Endometrial microvascular endothelial cells (primary cell): ENCODE results near the gene ZMAT5. TPM values are rescaled to one million over a fixed set of nuclear protein-coding genes. Genes with fewer than 3 reads are reported as not detected.

Source experiments
- in situ Hi-C: cut with HindIII; loops from 2 replicates; pipeline ENCODE4 v1.10.0; 2017; ENCODE audit warnings: low sequenced_read_pairs, low pct_unique_long_range_greater_than_20kb; ENCODE audit errors: inconsistent ontology term
- total RNA-seq: library from RNA; depleted of rRNA; stranded (reverse); fragments of >200 nt; gene quantifications from one replicate; pipeline ENCODE4 v1.2.3, GENCODE V29; 2015; ENCODE audit errors: inconsistent ontology term

ZMAT5 gene
- total RNA-seq = 15.9 TPM

GRCh38 chr22:29766632-29767170, at the start of gene ZMAT5:
ZMAT5 (minus strand) TSS chr22:29767007; CDS start chr22:29748544, 18,463 bp downstream.
- in situ Hi-C loops = no loop called here

GRCh38 chr22:29816539-29816938, 49.7 kb upstream of the ZMAT5 start:
- in situ Hi-C loops = no loop called here

- in situ Hi-C loops = no loop called here
Observed at GRCh38 chr22:29816128-29816527, 49.3 kb upstream of the ZMAT5 start.

- in situ Hi-C loops = no loop called here
Observed at GRCh38 chr22:29815580-29815979, 48.8 kb upstream of the ZMAT5 start.

GRCh38 chr22:29814003-29814402, 47.2 kb upstream of the ZMAT5 start:
- in situ Hi-C loops = no loop called here

- in situ Hi-C loops = no loop called here
Observed at GRCh38 chr22:29813563-29813962, 46.8 kb upstream of the ZMAT5 start.

- in situ Hi-C loops = no loop called here
Observed at GRCh38 chr22:29813126-29813525, 46.3 kb upstream of the ZMAT5 start.

- in situ Hi-C loops = no loop called here
Observed at GRCh38 chr22:29811377-29811776, 44.6 kb upstream of the ZMAT5 start.

GRCh38 chr22:29810216-29810615, 43.4 kb upstream of the ZMAT5 start:
- in situ Hi-C loops = no loop called here

- in situ Hi-C loops = no loop called here
Observed at GRCh38 chr22:29806196-29806595, 39.4 kb upstream of the ZMAT5 start.

- in situ Hi-C loops = no loop called here
Observed at GRCh38 chr22:29804985-29805384, 38.2 kb upstream of the ZMAT5 start.

- in situ Hi-C loops = no loop called here
Observed at GRCh38 chr22:29803190-29803589, 36.4 kb upstream of the ZMAT5 start.

GRCh38 chr22:29801796-29802195, 35.0 kb upstream of the ZMAT5 start:
- in situ Hi-C loops = no loop called here

- in situ Hi-C loops = no loop called here
Observed at GRCh38 chr22:29801153-29801552, 34.3 kb upstream of the ZMAT5 start.

GRCh38 chr22:29799217-29799680, 32.4 kb upstream of the ZMAT5 start:
- in situ Hi-C loops = loop anchor here (25.0 kb wide), 1 partner anchor 188 kb away; no protein-coding TSS in a partner anchor

GRCh38 chr22:29798801-29799200, 32.0 kb upstream of the ZMAT5 start:
- in situ Hi-C loops = loop anchor here (25.0 kb wide), 1 partner anchor 188 kb away; no protein-coding TSS in a partner anchor

- in situ Hi-C loops = loop anchor here (25.0 kb wide), 1 partner anchor 189 kb away; no protein-coding TSS in a partner anchor
Observed at GRCh38 chr22:29798318-29798717, 31.5 kb upstream of the ZMAT5 start.

- in situ Hi-C loops = loop anchor here (25.0 kb wide), 1 partner anchor 190 kb away; no protein-coding TSS in a partner anchor
Observed at GRCh38 chr22:29797351-29797750, 30.5 kb upstream of the ZMAT5 start.

- in situ Hi-C loops = loop anchor here (25.0 kb wide), 1 partner anchor 192 kb away; no protein-coding TSS in a partner anchor
Observed at GRCh38 chr22:29795663-29796062, 28.9 kb upstream of the ZMAT5 start.

- in situ Hi-C loops = loop anchor here (25.0 kb wide), 1 partner anchor 194 kb away; no protein-coding TSS in a partner anchor
Observed at GRCh38 chr22:29793396-29793795, 26.6 kb upstream of the ZMAT5 start.

GRCh38 chr22:29790061-29790460, 23.3 kb upstream of the ZMAT5 start:
- in situ Hi-C loops = loop anchor here (25.0 kb wide), 1 partner anchor 197 kb away; no protein-coding TSS in a partner anchor
